GM23248 (cell line): ENCODE data around the gene ZNF771.

Experiments
- EZH2 ChIP-seq: fragments of 200-600 bp; sonication (generic); IDR thresholded peaks from 2 replicates; pipeline ENCODE4 v1.6.1; 2018; ENCODE audit warnings: antibody characterized with exemption, mild to moderate bottlenecking; ENCODE audit not compliant: insufficient read depth, poor library complexity, severe bottlenecking
- EZH2phosphoT487 ChIP-seq: fragments of 200-600 bp; sonication (generic); IDR thresholded peaks from 2 replicates; pipeline ENCODE4 v1.6.1; 2018; ENCODE audit warnings: antibody characterized with exemption, moderate library complexity, mild to moderate bottlenecking, low read depth; ENCODE audit not compliant: insufficient read depth

DNA sequence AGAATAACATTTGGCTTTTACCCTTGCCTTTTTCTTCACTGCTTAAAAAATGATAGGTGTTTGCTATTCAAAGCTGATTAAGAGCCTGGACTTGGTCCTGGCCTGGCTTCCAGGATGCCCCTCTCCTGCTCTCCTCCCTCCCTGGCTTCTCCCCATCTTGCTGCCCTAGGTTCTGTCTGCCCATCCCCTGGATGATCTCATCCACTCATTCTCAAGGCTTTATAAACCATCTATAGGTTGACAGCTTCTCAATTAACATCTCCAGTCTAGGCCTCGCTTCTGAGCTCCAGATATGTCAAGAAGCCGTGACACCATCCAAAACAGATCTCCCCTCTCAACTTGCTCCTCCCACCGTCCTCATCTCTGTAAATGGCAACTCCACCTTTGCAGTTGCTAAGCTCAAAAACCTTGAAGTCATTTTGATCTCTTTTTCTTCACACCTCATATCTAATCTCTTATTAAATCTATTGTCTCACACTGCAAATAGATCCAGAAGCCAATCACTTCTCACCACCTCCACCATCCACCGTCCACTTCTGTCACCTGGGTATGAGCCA is 8.7 kb downstream of the ZNF771 start:
- TF ChIP-seq EZH2 (no peak), EZH2phosphoT487 (no peak)
